IMR-90 (cell line): ENCODE data around the gene ABHD5. TPM values are rescaled to one million over a fixed set of nuclear protein-coding genes. Genes with fewer than 3 reads are reported as not detected.

ENCODE experiments used
- ATAC-seq: fragments of 200-7000 bp; cut with Tn5 transposase; 2 replicates; pipeline ENCODE4 v1.9.1; 2020; ENCODE audit warnings: low read depth, mild to moderate bottlenecking, moderate library complexity
- BruUV-seq: library from RNA; stranded (reverse); fragments of 400-500 nt; replicated peaks from 2 replicates; lab custom pipeline; 2021; lab: Mats Ljungman, UMichigan
- CTCF ChIA-PET: fragments of 300-600 bp; formaldehyde crosslinking; extraction: SDS; loops from one replicate; lab custom pipeline; 2021; ENCODE audit warnings: antibody characterized with exemption; lab: Yijun Ruan, JAX
- POLR2A ChIA-PET: fragments of 300-600 bp; sonication (Branson Sonifier 250); formaldehyde crosslinking; loops from one replicate; lab custom pipeline; 2022; ENCODE audit warnings: antibody characterized with exemption; ENCODE audit not compliant: unreplicated experiment; lab: Charles Lee
- DNase-seq: peaks from one replicate; pipeline ENCODE4 v3.0.0; 2013
- H2AFZ ChIP-seq: replicated peaks from 2 replicates; pipeline ENCODE3; 2013; ENCODE audit warnings: low read length, mild to moderate bottlenecking; ENCODE audit not compliant: poor library complexity
- H2AK5ac ChIP-seq: 2 replicates; pipeline ENCODE4 v1.6.1; 2013; ENCODE audit warnings: low read depth, low read length, inconsistent platforms
- H2AK9ac ChIP-seq: replicated peaks from 2 replicates; pipeline ENCODE3; 2013; ENCODE audit warnings: mild to moderate bottlenecking, low read depth, low read length, moderate library complexity; ENCODE audit not compliant: poor library complexity
- H2BK120ac ChIP-seq: 2 replicates; pipeline ENCODE4 v1.6.1; 2013; ENCODE audit warnings: low read depth, low read length, inconsistent platforms
- H2BK15ac ChIP-seq: 3 replicates; pipeline ENCODE4 v1.6.1; 2013; ENCODE audit warnings: low read depth, low read length, inconsistent platforms
- H2BK20ac ChIP-seq: 2 replicates; pipeline ENCODE4 v1.6.1; 2013; ENCODE audit warnings: low read depth, mild to moderate bottlenecking, inconsistent platforms, low read length, moderate library complexity
- H2BK5ac ChIP-seq: 2 replicates; pipeline ENCODE4 v1.6.1; 2013; ENCODE audit warnings: mild to moderate bottlenecking, low read depth, low read length, inconsistent platforms; ENCODE audit not compliant: poor library complexity, severe bottlenecking
- H3K14ac ChIP-seq: replicated peaks from 2 replicates; pipeline ENCODE4 v1.6.1; 2013; ENCODE audit warnings: low read depth, low read length, inconsistent platforms
- H3K18ac ChIP-seq: 2 replicates; pipeline ENCODE4 v1.6.1; 2013; ENCODE audit warnings: low read depth, low read length, control low read depth
- H3K23ac ChIP-seq: 2 replicates; pipeline ENCODE4 v1.6.1; 2013; ENCODE audit warnings: low read depth, low read length, inconsistent platforms
- H3K27ac ChIP-seq: 2 replicates; pipeline ENCODE4 v1.5.1; 2013; ENCODE audit warnings: mild to moderate bottlenecking, control low read depth, low read length; ENCODE audit not compliant: insufficient read depth
- H3K27me3 ChIP-seq: 2 replicates; pipeline ENCODE4 v1.6.1; 2013; ENCODE audit warnings: low read length; ENCODE audit not compliant: control insufficient read depth, insufficient read depth
- H3K36me3 ChIP-seq: 2 replicates; pipeline ENCODE4 v1.6.1; 2013; ENCODE audit warnings: low read length, mixed read lengths; ENCODE audit not compliant: control insufficient read depth, insufficient read depth
- H3K4ac ChIP-seq: 2 replicates; pipeline ENCODE4 v1.6.1; 2013; ENCODE audit warnings: low read depth, low read length, inconsistent platforms
- H3K4me1 ChIP-seq: 2 replicates; pipeline ENCODE4 v1.6.1; 2013; ENCODE audit warnings: low read length, mixed read lengths; ENCODE audit not compliant: control insufficient read depth, insufficient read depth
- H3K4me2 ChIP-seq: 2 replicates; pipeline ENCODE4 v1.6.1; 2013; ENCODE audit warnings: low read depth, mild to moderate bottlenecking, control low read depth, low read length, moderate library complexity
- H3K4me3 ChIP-seq: 2 replicates; pipeline ENCODE4 v1.5.1; 2013; ENCODE audit warnings: low read depth, mild to moderate bottlenecking, control low read depth, low read length, moderate library complexity; ENCODE audit not compliant: insufficient read depth
- H3K56ac ChIP-seq: 2 replicates; pipeline ENCODE4 v1.6.1; 2013; ENCODE audit warnings: low read length, inconsistent platforms; ENCODE audit not compliant: insufficient read depth; ENCODE audit errors: extremely low read depth
- H3K79me1 ChIP-seq, 2 experiments: 2 replicates each; pipeline ENCODE4 v1.6.1; 2013; ENCODE audit warnings: low read length in 2 of 2, inconsistent platforms in 1 of 2, low read depth in 1 of 2
- H3K9ac ChIP-seq: 2 replicates; pipeline ENCODE4 v1.6.1; 2013; ENCODE audit warnings: low read depth, low read length, control low read depth
- H3K9me1 ChIP-seq: 2 replicates; pipeline ENCODE4 v1.6.1; 2013; ENCODE audit warnings: low read length, inconsistent platforms; ENCODE audit not compliant: insufficient read depth
- H3K9me3 ChIP-seq: 2 replicates; pipeline ENCODE4 v1.6.1; 2013; ENCODE audit warnings: low read length; ENCODE audit not compliant: control insufficient read depth, insufficient read depth
- H4K20me1 ChIP-seq: 2 replicates; pipeline ENCODE4 v1.6.1; 2013; ENCODE audit warnings: low read length, inconsistent platforms; ENCODE audit not compliant: insufficient read depth
- H4K5ac ChIP-seq: 2 replicates; pipeline ENCODE4 v1.6.1; 2013; ENCODE audit warnings: mild to moderate bottlenecking, low read depth, low read length, control low read depth
- H4K8ac ChIP-seq, 2 experiments: 2 replicates each; pipeline ENCODE4 v1.6.1; 2013; ENCODE audit warnings: low read depth in 2 of 2, low read length in 2 of 2, control low read depth in 1 of 2, inconsistent platforms in 1 of 2
- H4K91ac ChIP-seq: 2 replicates; pipeline ENCODE4 v1.6.1; 2013; ENCODE audit warnings: low read depth, low read length, inconsistent platforms; ENCODE audit not compliant: insufficient read depth
- BHLHE40 ChIP-seq: fragments of 150-350 bp; IDR thresholded peaks from 2 replicates; pipeline ENCODE4 v1.6.1; 2016; ENCODE audit warnings: mild to moderate bottlenecking, low read depth, low read length
- CEBPB ChIP-seq: IDR thresholded peaks from 2 replicates; pipeline ENCODE4 v1.6.1; 2012; ENCODE audit warnings: low read depth, low read length, improper control_type of control experiment
- CHD1 ChIP-seq: IDR thresholded peaks from 2 replicates; pipeline ENCODE4 v1.6.1; 2012; ENCODE audit warnings: low read depth, low read length, improper control_type of control experiment
- ELK1 ChIP-seq: fragments of 150-350 bp; IDR thresholded peaks from 2 replicates; pipeline ENCODE4 v1.6.1; 2016; ENCODE audit warnings: low read depth, mild to moderate bottlenecking, low read length, moderate library complexity, borderline replicate concordance
- FOS ChIP-seq: fragments of 150-350 bp; IDR thresholded peaks from 2 replicates; pipeline ENCODE4 v1.6.1; 2016; ENCODE audit warnings: low read depth, low read length
- MAFK ChIP-seq: IDR thresholded peaks from 2 replicates; pipeline ENCODE4 v1.6.1; 2012; ENCODE audit warnings: low read depth, low read length, improper control_type of control experiment
- MAZ ChIP-seq: IDR thresholded peaks from 2 replicates; pipeline ENCODE4 v1.6.1; 2012; ENCODE audit warnings: low read depth, mild to moderate bottlenecking, low read length, improper control_type of control experiment, moderate library complexity, borderline replicate concordance
- MXI1 ChIP-seq: IDR thresholded peaks from 2 replicates; pipeline ENCODE4 v1.6.1; 2012; ENCODE audit warnings: low read depth, mild to moderate bottlenecking, low read length, moderate library complexity, borderline replicate concordance
- NFE2L2 ChIP-seq: fragments of 150-350 bp; IDR thresholded peaks from 2 replicates; pipeline ENCODE4 v1.6.1; 2016; ENCODE audit warnings: low read depth, mild to moderate bottlenecking, low read length
- POLR2A ChIP-seq: IDR thresholded peaks from 2 replicates; pipeline ENCODE4 v1.6.1; 2012; ENCODE audit warnings: mild to moderate bottlenecking, low read depth, low read length
- RAD21 ChIP-seq: IDR thresholded peaks from 2 replicates; pipeline ENCODE4 v1.6.1; 2012; ENCODE audit warnings: low read length, improper control_type of control experiment
- RCOR1 ChIP-seq: IDR thresholded peaks from 2 replicates; pipeline ENCODE4 v1.6.1; 2012; ENCODE audit warnings: mild to moderate bottlenecking, low read length, improper control_type of control experiment; ENCODE audit not compliant: insufficient replicate concordance
- SMC3 ChIP-seq: fragments of 150-350 bp; IDR thresholded peaks from 2 replicates; pipeline ENCODE4 v1.6.1; 2016; ENCODE audit warnings: low read depth, mild to moderate bottlenecking, antibody characterized with exemption, low read length, moderate library complexity
- WGBS, 2 experiments: methylation state at CpG; one replicate each; pipeline versions ENCODE4 v1.1.5 to v1.1.7; 2013; ENCODE audit warnings: missing lambda C conversion rate in 2 of 2; ENCODE audit not compliant: insufficient read length in 1 of 2; ENCODE audit errors: extremely low coverage in 2 of 2; 5-methylcytosine and 5-hydroxymethylcytosine counted together
- dilution Hi-C: fragments of 300-500 bp; cut with HindIII; formaldehyde crosslinking; loops from one replicate; pipeline ENCODE4 v1.14.3; 2018; ENCODE audit warnings: low sequenced_read_pairs; ENCODE audit not compliant: unreplicated experiment
- in situ Hi-C: fragments of 300-500 bp; cut with MboI; formaldehyde crosslinking; loops from 3 replicates; pipeline ENCODE4 v1.14.3; 2019; ENCODE audit warnings: low sequenced_read_pairs, inconsistent platforms, mixed read lengths
- intact Hi-C: fragments of 100-400 bp; cut with micrococcal nuclease; formaldehyde crosslinking; loops from 2 replicates; pipeline ENCODE4 v1.10.0; 2022
- polyA plus RNA-seq, 3 experiments: library from polyadenylated mRNA; depleted of rRNA; stranded (reverse); fragments of >200 nt; gene quantifications; 2 replicates each; pipeline ENCODE4 v1.2.3, GENCODE V29; 2012; ENCODE audit warnings: low replicate concordance in 1 of 3
- total RNA-seq: library from RNA; depleted of rRNA; stranded (reverse); fragments of >200 nt; gene quantifications from 2 replicates; pipeline ENCODE4 v1.2.3, GENCODE V29; 2012
- TF ChIP-seq, protein P1 (sequence below): fragments of 150-350 bp; IDR thresholded peaks from 2 replicates; pipeline ENCODE4 v1.6.1; 2017; ENCODE audit warnings: mild to moderate bottlenecking, antibody characterized with exemption, low read length, low read depth

Gene ABHD5
- total and polyA plus RNA-seq, 2 of the 4 experiments (the other 2 are of a cell fraction): 15.8 to 33.2 TPM

- POLR2A ChIA-PET: no interaction called here
- H3K4me2 ChIP-seq: no peak overlapping the region
- H2AFZ ChIP-seq: no peak overlapping the region
- H3K9me3 ChIP-seq: no peaks in the 10 kb centered on the region
- dilution Hi-C loops: no loop called here
- in situ Hi-C loops: loop anchor here (5.0 kb wide), 1 partner anchor 65 kb away; the partner anchor contains the start of gene ANO10
- no peak overlapping the region for H3K9ac ChIP-seq
- TF ChIP-seq CHD1 (no peak), NFE2L2 (no peak), MAZ (no peak), ELK1 (no peak), MAFK (no peak), MXI1 (no peak), RAD21 (no peak), FOS (no peak), CEBPB (no peak), BHLHE40 (no peak), SMC3 (no peak), POLR2A (no peak), RCOR1 (no peak)
- TF ChIP-seq, protein P1, sequence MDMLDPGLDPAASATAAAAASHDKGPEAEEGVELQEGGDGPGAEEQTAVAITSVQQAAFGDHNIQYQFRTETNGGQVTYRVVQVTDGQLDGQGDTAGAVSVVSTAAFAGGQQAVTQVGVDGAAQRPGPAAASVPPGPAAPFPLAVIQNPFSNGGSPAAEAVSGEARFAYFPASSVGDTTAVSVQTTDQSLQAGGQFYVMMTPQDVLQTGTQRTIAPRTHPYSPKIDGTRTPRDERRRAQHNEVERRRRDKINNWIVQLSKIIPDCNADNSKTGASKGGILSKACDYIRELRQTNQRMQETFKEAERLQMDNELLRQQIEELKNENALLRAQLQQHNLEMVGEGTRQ: no peak
- H3K79me1 ChIP-seq: peaks cover 9 to 15% of the 10 kb centered on the region in 2 experiments
- H3K4me1 ChIP-seq: peaks cover 2% of the 10 kb centered on the region; the same call in 1 of the 2 replicates
- CTCF ChIA-PET: no interaction called here
- no peaks in the 10 kb centered on the region for H4K20me1 ChIP-seq
- H2BK20ac ChIP-seq: no peak overlapping the region
- H3K27me3 ChIP-seq: no peaks in the 10 kb centered on the region
- H2BK5ac ChIP-seq: no peak overlapping the region
- no peak overlapping the region for H2AK5ac ChIP-seq
- H3K36me3 ChIP-seq: no peaks in the 10 kb centered on the region
- no peak overlapping the region for H3K23ac ChIP-seq
- H3K27ac ChIP-seq: no peak overlapping the region
- H4K5ac ChIP-seq: no peak overlapping the region
- H4K91ac ChIP-seq: no peak overlapping the region
- H3K4me3 ChIP-seq: no peak overlapping the region
- ATAC-seq (no peak), DNase-seq (no peak)
- intact Hi-C loops: no loop called here
- no peak overlapping the region for H2BK120ac ChIP-seq
- H2AK9ac ChIP-seq: no peak overlapping the region
- H3K14ac ChIP-seq: no peak overlapping the region
- no peak overlapping the region for H3K4ac ChIP-seq
- H3K9me1 ChIP-seq: peaks cover 8% of the 10 kb centered on the region; the same call in 1 of the 2 replicates
- BruUV-seq: no TSS peak
- no peak overlapping the region for H4K8ac ChIP-seq
- no peak overlapping the region for H3K56ac ChIP-seq
- 86% methylated on average over 1 of the region's 1 CpG; no CpG with 5 or more reads in 1 of the 2 experiments for WGBS, 2 experiments
- no peak overlapping the region for H2BK15ac ChIP-seq
- no peak overlapping the region for H3K18ac ChIP-seq
These were observed 3.3 kb upstream of the ABHD5 start for GRCh38 chr3:43687499-43687811.
